PC-3 (cell line): Measurements from ENCODE around the gene CAMK4. TPM values are rescaled to one million over a fixed set of nuclear protein-coding genes. Genes with fewer than 3 reads are reported as not detected.

Experiments used
- ATAC-seq: fragments of 200-7000 bp; cut with Tn5 transposase; 2 replicates; pipeline ENCODE4 v1.9.1; 2020; ENCODE audit warnings: mild to moderate bottlenecking, moderate library complexity
- BruUV-seq: library from RNA; stranded (reverse); fragments of 400-500 nt; replicated peaks from 2 replicates; lab custom pipeline; 2021; lab: Mats Ljungman, UMichigan
- CTCF ChIA-PET: fragments of 300-600 bp; sonication (Branson Sonifier 250); formaldehyde crosslinking; loops from one replicate; lab custom pipeline; 2022; ENCODE audit warnings: antibody characterized with exemption; lab: Charles Lee
- POLR2A ChIA-PET: fragments of 300-600 bp; sonication (Branson Sonifier 250); formaldehyde crosslinking; loops from one replicate; lab custom pipeline; 2022; ENCODE audit warnings: antibody characterized with exemption; ENCODE audit not compliant: unreplicated experiment; lab: Charles Lee
- DNase-seq: peaks from one replicate; pipeline ENCODE4 v3.0.0-alpha.2; 2015
- H2AFZ ChIP-seq: fragments of 300-600 bp; sonication (generic); 2 replicates; pipeline ENCODE4 v1.6.0; 2016; ENCODE audit warnings: antibody characterized with exemption, low read length
- H3F3A ChIP-seq: fragments of 300-600 bp; sonication (generic); one replicate; pipeline ENCODE4 v1.6.0; 2017; ENCODE audit warnings: antibody characterized with exemption, low read length, control low read depth, mild to moderate bottlenecking; ENCODE audit not compliant: unreplicated experiment
- H3K27ac ChIP-seq: fragments of 300-600 bp; sonication (generic); 2 replicates; pipeline ENCODE4 v1.5.1; 2016; ENCODE audit warnings: mild to moderate bottlenecking, low read length
- H3K27me3 ChIP-seq: fragments of 300-600 bp; sonication (generic); 2 replicates; pipeline ENCODE4 v1.6.1; 2016; ENCODE audit warnings: low read length, mixed read lengths
- H3K36me3 ChIP-seq: fragments of 300-600 bp; sonication (generic); 2 replicates; pipeline ENCODE4 v1.6.1; 2016; ENCODE audit warnings: low read depth, mixed run types, low read length, mixed read lengths
- H3K4me1 ChIP-seq: fragments of 300-600 bp; sonication (generic); 2 replicates; pipeline ENCODE4 v1.5.1; 2016; ENCODE audit warnings: low read length; ENCODE audit not compliant: insufficient read depth
- H3K4me2 ChIP-seq: fragments of 300-600 bp; sonication (generic); 2 replicates; pipeline ENCODE4 v1.6.0; 2016; ENCODE audit warnings: low read length
- H3K4me3 ChIP-seq: fragments of 300-600 bp; sonication (generic); 2 replicates; pipeline ENCODE4 v1.5.1; 2016; ENCODE audit warnings: mild to moderate bottlenecking, low read length, mixed read lengths
- H3K79me2 ChIP-seq: fragments of 300-600 bp; sonication (generic); 2 replicates; pipeline ENCODE4 v1.6.1; 2017; ENCODE audit warnings: low read length, mixed read lengths
- H3K9ac ChIP-seq: fragments of 300-600 bp; sonication (generic); 2 replicates; pipeline ENCODE4 v1.6.0; 2016; ENCODE audit warnings: mild to moderate bottlenecking, low read length
- H3K9me2 ChIP-seq: fragments of 300-600 bp; sonication (generic); replicated peaks from 2 replicates; pipeline ENCODE4 v1.6.1; 2016; ENCODE audit warnings: mixed run types, low read length, mixed read lengths
- H3K9me3 ChIP-seq: fragments of 300-600 bp; sonication (generic); 2 replicates; pipeline ENCODE4 v1.6.1; 2016; ENCODE audit warnings: low read length, mixed read lengths
- H4K20me1 ChIP-seq: fragments of 300-600 bp; sonication (generic); 2 replicates; pipeline ENCODE4 v1.6.1; 2016; ENCODE audit warnings: low read length, mixed read lengths
- EZH2 ChIP-seq: fragments of 300-600 bp; sonication (generic); IDR thresholded peaks from one replicate; pipeline ENCODE4 v1.6.1; 2017; ENCODE audit warnings: antibody characterized with exemption, mild to moderate bottlenecking, low read length; ENCODE audit not compliant: unreplicated experiment
- EZH2phosphoT487 ChIP-seq: fragments of 300-600 bp; sonication (generic); IDR thresholded peaks from 2 replicates; pipeline ENCODE4 v1.6.1; 2018; ENCODE audit warnings: mild to moderate bottlenecking, antibody characterized with exemption, low read length, borderline replicate concordance
- intact Hi-C: fragments of 100-400 bp; cut with micrococcal nuclease; formaldehyde crosslinking; loops from 2 replicates; pipeline ENCODE4 v1.9.0; 2023
- total RNA-seq: library from RNA; depleted of rRNA; stranded (reverse); fragments of >200 nt; gene quantifications from 2 replicates; pipeline ENCODE4 v1.2.3, GENCODE V29; 2014
- TF ChIP-seq, protein P1 (sequence below): fragments of 300-600 bp; sonication (generic); conservative IDR thresholded peaks from 2 replicates; pipeline ENCODE4 v1.5.1; 2017; ENCODE audit warnings: antibody characterized with exemption, low read depth, mild to moderate bottlenecking, low read length

Gene CAMK4
- total RNA-seq, 1 experiment from 2014 or later, result 0.55 TPM

DNA sequence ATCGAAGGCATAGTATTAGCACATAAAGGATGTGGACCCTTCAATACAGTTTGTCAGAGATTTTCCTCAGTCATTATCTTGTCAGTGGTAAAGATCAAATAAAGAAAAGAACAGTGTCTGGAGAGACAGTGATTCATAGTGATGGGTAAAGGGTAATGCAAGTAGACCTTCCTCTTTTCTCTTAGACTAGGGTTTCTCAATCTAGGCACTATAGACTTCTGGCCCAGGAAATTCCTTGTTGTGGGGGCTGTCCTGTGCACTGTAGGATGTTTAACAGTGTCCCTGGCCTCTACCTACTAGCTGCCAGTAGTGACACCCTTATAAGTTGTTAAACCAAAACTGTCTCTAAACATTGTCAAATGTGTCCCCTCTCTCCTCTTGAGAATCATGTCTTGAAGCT is 6.9 kb downstream of the CAMK4 start:
- no peak overlapping the region for H3K4me3 ChIP-seq
- no peaks in the 10 kb centered on the region for H3K9me3 ChIP-seq
- no peaks in the 10 kb centered on the region for H3K36me3 ChIP-seq
- ChIA-PET POLR2A (no interaction called here), CTCF (no interaction called here)
- H3K9ac ChIP-seq, result no peak overlapping the region
- H4K20me1 ChIP-seq, result no peaks in the 10 kb centered on the region
- BruUV-seq, result no TSS peak
- H3K4me2 ChIP-seq, result no peak overlapping the region
- no peak for ATAC-seq
- no peak overlapping the region for H2AFZ ChIP-seq
- H3K4me1 ChIP-seq, result no peaks in the 10 kb centered on the region
- no peak overlapping the region for H3K27ac ChIP-seq
- no peaks in the 10 kb centered on the region for H3F3A ChIP-seq
- no peaks in the 10 kb centered on the region for H3K79me2 ChIP-seq
- intact Hi-C loops, result no loop called here
- TF ChIP-seq, protein P1, sequence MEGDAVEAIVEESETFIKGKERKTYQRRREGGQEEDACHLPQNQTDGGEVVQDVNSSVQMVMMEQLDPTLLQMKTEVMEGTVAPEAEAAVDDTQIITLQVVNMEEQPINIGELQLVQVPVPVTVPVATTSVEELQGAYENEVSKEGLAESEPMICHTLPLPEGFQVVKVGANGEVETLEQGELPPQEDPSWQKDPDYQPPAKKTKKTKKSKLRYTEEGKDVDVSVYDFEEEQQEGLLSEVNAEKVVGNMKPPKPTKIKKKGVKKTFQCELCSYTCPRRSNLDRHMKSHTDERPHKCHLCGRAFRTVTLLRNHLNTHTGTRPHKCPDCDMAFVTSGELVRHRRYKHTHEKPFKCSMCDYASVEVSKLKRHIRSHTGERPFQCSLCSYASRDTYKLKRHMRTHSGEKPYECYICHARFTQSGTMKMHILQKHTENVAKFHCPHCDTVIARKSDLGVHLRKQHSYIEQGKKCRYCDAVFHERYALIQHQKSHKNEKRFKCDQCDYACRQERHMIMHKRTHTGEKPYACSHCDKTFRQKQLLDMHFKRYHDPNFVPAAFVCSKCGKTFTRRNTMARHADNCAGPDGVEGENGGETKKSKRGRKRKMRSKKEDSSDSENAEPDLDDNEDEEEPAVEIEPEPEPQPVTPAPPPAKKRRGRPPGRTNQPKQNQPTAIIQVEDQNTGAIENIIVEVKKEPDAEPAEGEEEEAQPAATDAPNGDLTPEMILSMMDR, result no peak
- TF ChIP-seq EZH2 (no peak), EZH2phosphoT487 (no peak)
- H3K9me2 ChIP-seq, result no peaks in the 10 kb centered on the region
- peaks cover 68% of the 10 kb centered on the region for H3K27me3 ChIP-seq
- no peak for DNase-seq

GRCh38 chr5:111232311-111233051 is 8.3 kb downstream of the CAMK4 start:
- no TSS peak for BruUV-seq
- H2AFZ ChIP-seq, result no peak overlapping the region
- ChIA-PET CTCF (no interaction called here), POLR2A (no interaction called here)
- no peaks in the 10 kb centered on the region for H3K79me2 ChIP-seq
- no peaks in the 10 kb centered on the region for H4K20me1 ChIP-seq
- no peak overlapping the region for H3K4me3 ChIP-seq
- H3K27me3 ChIP-seq, result peaks cover 66% of the 10 kb centered on the region
- TF ChIP-seq EZH2phosphoT487 (no peak), EZH2 (no peak)
- TF ChIP-seq, protein P1, result no peak
- intact Hi-C loops, result no loop called here
- no peaks in the 10 kb centered on the region for H3F3A ChIP-seq
- DNase-seq (no peak), ATAC-seq (no peak)
- H3K27ac ChIP-seq, result no peak overlapping the region
- H3K36me3 ChIP-seq, result no peaks in the 10 kb centered on the region
- H3K9me3 ChIP-seq, result no peaks in the 10 kb centered on the region
- H3K4me1 ChIP-seq, result no peaks in the 10 kb centered on the region
- no peak overlapping the region for H3K4me2 ChIP-seq
- no peak overlapping the region for H3K9ac ChIP-seq
- no peaks in the 10 kb centered on the region for H3K9me2 ChIP-seq

DNA sequence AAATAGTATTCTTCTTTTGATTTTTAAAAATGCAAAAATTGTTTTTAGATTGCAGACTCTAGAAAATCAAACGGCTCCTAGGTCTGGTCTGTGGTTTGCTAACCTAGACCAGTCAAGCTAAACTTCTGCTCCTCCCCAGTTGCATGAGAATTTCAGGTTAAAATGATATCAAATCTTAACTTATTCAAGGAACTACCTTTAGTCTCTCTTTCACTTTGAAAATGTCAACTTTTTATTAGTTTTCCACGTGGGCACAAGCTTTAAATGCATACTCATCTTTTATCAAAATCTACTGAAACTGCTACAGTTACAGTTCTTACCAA is 8.8 kb downstream of the CAMK4 start:
- H3K4me2 ChIP-seq, result no peak overlapping the region
- DNase-seq (no peak), ATAC-seq (no peak)
- ChIA-PET POLR2A (no interaction called here), CTCF (no interaction called here)
- H3K4me3 ChIP-seq, result no peak overlapping the region
- intact Hi-C loops, result no loop called here
- peaks cover 66% of the 10 kb centered on the region for H3K27me3 ChIP-seq
- no peak overlapping the region for H3K9ac ChIP-seq
- no peak overlapping the region for H2AFZ ChIP-seq
- H3K4me1 ChIP-seq, result no peaks in the 10 kb centered on the region
- no peaks in the 10 kb centered on the region for H4K20me1 ChIP-seq
- H3K9me2 ChIP-seq, result no peaks in the 10 kb centered on the region
- no peak overlapping the region for H3K27ac ChIP-seq
- BruUV-seq, result no TSS peak
- H3K36me3 ChIP-seq, result no peaks in the 10 kb centered on the region
- no peaks in the 10 kb centered on the region for H3K79me2 ChIP-seq
- no peaks in the 10 kb centered on the region for H3F3A ChIP-seq
- TF ChIP-seq, protein P1, result no peak
- no peak for TF ChIP-seq EZH2
- no peaks in the 10 kb centered on the region for H3K9me3 ChIP-seq
